NCI-H2196 (cell line): Measurements from ENCODE around the gene OGFR.
"Not testable (repeated sequence)": the region's sequence is repeated elsewhere in the genome, so short reads cannot be mapped to it uniquely, and the experiment has no call there.

Experiments used
- DNase-seq: peaks from one replicate; lab custom pipeline; 2025; ENCODE audit not compliant: unreplicated experiment; lab: John Stamatoyannopoulos, UW

The OGFR gene

GRCh38 chr20:62836967-62837490 is 32.4 kb downstream of the OGFR start:
- DNase-seq, result no peak

- no peak for DNase-seq
These were observed 33.1 kb downstream of the OGFR start for GRCh38 chr20:62837790-62838127.

DNA sequence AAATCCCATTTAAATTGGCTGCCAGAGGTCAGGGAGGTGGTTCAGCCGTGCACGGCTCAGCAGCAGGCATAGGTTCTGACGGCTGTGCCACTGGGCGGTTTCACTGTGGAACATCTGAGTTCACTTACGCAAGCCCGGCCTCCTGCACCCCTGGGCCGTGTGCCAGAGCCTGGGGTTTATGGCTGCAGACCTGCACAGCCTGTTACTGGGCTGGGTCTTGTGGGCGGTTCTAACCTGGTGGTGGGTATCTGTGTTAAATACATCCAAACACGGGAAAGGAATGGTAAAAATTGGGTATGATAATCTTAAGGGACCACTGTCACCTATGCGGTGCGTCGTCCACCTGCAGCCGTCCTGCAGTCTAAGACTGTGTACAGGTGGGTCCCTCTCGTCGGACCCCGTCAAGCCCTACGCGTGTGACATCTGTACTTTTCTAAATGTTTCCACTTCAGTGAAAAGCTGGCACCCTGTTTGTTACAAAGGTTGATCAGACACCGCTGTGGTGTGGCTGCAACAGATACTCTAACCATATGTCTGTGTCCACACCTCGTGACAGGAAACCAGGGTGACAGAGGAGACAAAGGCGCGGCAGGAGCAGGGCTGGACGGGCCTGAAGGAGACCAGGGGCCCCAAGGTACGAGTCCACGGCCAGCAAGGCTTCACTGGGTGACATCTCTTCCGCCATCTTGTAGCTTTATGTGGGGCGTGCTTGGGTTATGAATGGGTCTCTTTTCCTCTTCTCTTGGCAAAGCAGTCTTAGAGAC is 33.7 kb downstream of the OGFR start:
- no peak for DNase-seq

GRCh38 chr20:62839261-62839660 is 34.6 kb downstream of the OGFR start:
- DNase-seq, result no peak

GRCh38 chr20:62839816-62840215 is 35.2 kb downstream of the OGFR start:
- DNase-seq, result no peak

- no peak for DNase-seq
These were observed 35.9 kb downstream of the OGFR start for GRCh38 chr20:62840244-62841197.

GRCh38 chr20:62841705-62842212 is 37.1 kb downstream of the OGFR start:
- DNase-seq, result no peak

GRCh38 chr20:62843656-62844055 is 39.0 kb downstream of the OGFR start:
- DNase-seq, result no peak

- DNase-seq, result no peak
These were observed 39.5 kb downstream of the OGFR start for GRCh38 chr20:62844182-62844581.

DNA sequence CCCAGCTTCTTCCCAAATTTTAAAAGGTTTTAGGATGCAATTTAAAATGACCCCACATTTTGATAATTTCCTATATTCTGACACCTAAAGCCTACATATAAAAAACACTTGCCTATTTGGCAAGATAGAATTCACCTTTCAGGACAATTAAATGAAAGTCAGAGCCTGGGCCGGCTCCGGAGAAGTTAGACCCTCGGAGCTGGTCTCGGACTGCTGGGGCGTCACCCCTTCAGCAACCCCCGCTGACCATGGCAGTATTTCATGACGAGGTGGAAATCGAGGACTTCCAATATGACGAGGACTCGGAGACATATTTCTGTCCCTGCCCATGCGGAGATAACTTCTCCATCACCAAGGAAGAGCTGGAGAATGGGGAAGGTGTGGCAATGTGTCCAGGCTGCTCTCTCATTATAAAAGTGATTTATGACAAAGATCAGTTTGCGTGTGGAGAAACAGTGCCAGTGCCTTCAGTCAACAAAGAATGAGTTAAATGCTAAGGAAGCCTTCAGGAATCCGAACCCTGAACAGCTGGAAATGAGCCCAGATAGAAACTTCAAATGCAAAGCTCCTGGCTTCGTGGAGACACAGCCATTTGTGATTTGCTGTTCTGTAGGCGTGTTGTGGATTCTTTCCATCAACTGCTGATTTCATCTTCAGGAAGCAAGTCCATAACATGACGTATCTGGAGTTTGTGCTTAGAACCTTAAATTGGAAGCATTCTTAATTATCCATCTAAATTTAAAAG is 41.0 kb downstream of the OGFR start:
- DNase-seq, result no peak

- no peak for DNase-seq
These were observed 41.7 kb downstream of the OGFR start for GRCh38 chr20:62846166-62846890.

DNA sequence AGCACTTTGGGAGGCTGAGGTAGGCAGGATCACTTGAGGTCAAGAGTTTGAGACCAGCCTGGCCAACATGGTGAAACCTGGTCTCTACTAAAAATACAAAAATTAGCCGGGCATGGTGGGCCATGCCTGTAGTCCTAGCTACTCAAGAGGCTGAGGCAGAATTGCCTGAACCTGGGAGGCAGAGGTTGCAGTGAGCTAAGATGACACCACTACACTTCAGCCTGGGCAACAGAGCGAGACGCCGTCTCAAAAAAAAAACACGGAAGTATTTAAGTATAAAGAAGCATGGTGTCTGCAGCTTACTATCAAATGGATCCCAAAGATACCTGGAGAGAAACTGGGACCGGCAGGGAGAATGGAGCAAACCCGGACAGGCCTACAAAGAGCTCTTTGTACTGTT is 44.3 kb downstream of the OGFR start:
- not testable (repeated sequence) for DNase-seq

- DNase-seq, result no peak
These were observed 44.8 kb downstream of the OGFR start for GRCh38 chr20:62849431-62849830.

DNA sequence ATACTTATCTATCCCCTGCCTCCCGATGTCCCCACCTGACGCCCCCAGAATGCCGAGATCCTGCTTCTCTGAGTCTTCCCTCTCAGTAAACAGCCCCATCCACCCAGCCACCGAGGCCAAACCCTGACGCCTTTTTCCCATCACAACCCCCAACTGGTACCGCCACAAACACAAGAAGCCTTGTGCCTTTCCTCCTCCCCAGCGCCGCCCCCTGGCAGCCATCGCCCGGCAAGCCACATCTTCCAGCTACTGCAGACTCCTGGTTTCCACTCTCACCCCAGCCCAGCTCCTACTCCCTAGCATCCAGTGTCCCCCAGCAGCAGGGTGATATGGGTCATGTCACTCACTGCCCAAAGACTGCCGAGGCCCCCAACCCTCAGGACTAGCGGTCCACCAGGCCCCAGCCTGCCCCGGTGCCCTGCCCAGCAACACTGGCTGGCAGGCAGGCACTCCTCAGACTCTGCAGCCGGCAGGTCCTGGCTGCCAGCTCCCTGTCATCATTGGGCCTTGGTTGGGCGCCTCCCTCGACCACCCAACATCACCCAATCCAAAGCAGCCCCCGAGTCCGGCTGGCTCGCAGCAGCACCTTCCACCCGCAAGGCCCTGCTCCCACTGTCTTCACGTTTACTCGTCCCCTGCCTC is 45.8 kb downstream of the OGFR start:
- DNase-seq, result no peak

GRCh38 chr20:62852196-62852595 is 47.6 kb downstream of the OGFR start:
- DNase-seq, result no peak

DNA sequence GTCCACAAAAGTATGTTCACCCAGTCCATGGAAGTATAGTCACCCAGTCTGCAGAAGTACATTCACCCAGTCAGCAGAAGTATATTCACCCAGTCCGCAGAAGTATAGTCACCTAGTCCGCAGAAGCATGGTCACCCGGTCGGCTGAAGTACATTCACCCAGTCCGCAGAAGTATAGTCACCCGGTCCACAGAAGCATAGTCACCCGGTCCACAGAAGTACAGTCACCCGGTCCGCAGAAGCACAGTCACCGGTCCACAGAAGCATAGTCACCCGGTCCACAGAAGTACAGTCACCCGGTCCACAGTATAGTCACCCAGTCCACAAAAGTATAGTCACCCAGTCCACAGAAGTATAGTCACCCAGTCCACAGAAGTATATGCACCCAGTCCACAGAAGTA is 48.2 kb downstream of the OGFR start:
- no peak for DNase-seq

GRCh38 chr20:62853304-62853703 is 48.7 kb downstream of the OGFR start:
- DNase-seq, result not testable (repeated sequence)

DNA sequence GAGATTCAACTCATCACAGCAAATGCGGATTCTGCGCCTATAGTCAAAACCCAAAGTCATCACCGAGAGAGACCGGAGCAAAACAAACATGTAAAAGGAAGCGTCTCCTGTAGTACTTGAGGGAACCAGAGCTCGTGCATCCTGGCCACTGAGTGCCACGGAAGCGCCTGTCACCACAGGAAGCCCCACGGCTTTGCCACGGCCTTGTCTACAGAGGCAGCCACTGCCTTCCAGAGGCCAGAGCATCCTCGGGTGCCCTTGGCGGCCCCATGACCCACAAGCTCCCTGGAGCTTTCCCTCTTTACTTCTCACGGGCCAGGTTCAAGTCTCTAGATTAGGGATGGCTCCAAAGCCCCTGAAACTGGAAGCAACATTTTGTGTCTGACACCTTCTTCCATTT is 49.5 kb downstream of the OGFR start:
- no peak for DNase-seq

- no peak for DNase-seq
These were observed 50.5 kb downstream of the OGFR start for GRCh38 chr20:62855120-62855519.
